ENCODE data around the gene FLOT2. TPM values are rescaled to one million over a fixed set of nuclear protein-coding genes. Genes with fewer than 3 reads are reported as not detected.

FLOT2 gene
- total RNA-seq, 2 experiments from 2014 or later = 143 to 191 TPM

Small RNAs within 50 kb of the gene (microRNA-seq; reads per million reads assigned to microRNA genes)
- gene MIR451B = not detected

Other genes with a start within 250 kb of the FLOT2 start
- gene SDF2, start 235.8 kb downstream of the FLOT2 start, total RNA-seq = 10 to 100 TPM; 45.9 to 48.9 TPM
- 10 to 100 TPM; 64.7 to 81.2 TPM for gene SUPT6H, start 235.5 kb downstream of the FLOT2 start, total RNA-seq
- gene PROCA1, start 185.8 kb downstream of the FLOT2 start, total RNA-seq = 1 to 10 TPM; 6.1 to 9.0 TPM
- 1 to 10 TPM; 5.6 to 8.3 TPM for gene RAB34, start 179.9 kb downstream of the FLOT2 start, total RNA-seq
- gene RPL23A, start 177.7 kb downstream of the FLOT2 start, total RNA-seq = 1,000 to 10,000 TPM; 1,823 to 1,960 TPM
- gene TLCD1, start 171.5 kb downstream of the FLOT2 start, total RNA-seq = 1 to 10 TPM; 3.2 to 5.6 TPM
- 1 to 10 TPM; 3.6 to 5.1 TPM for gene NEK8, start 168.9 kb downstream of the FLOT2 start, total RNA-seq
- 100 to 1,000 TPM in 1 of 2 experiments, 10 to 100 TPM in 1; 60.1 to 107 TPM for gene TRAF4, start 153.7 kb downstream of the FLOT2 start, total RNA-seq
- gene FAM222B, start 54.9 kb downstream of the FLOT2 start, total RNA-seq = 10 to 100 TPM; 14.5 to 19.6 TPM
- 10 to 100 TPM; 46.1 to 50.6 TPM for gene ERAL1, start 42.7 kb downstream of the FLOT2 start, total RNA-seq
- 10 to 100 TPM; 23.1 to 25.9 TPM for gene DHRS13, start 5.3 kb upstream of the FLOT2 start, total RNA-seq
- gene PHF12, start 53.8 kb upstream of the FLOT2 start, total RNA-seq = 10 to 100 TPM; 79.5 to 85.8 TPM
- not detected for gene SEZ6, start 108.3 kb upstream of the FLOT2 start, total RNA-seq
- gene PIPOX, start 145.4 kb upstream of the FLOT2 start, total RNA-seq = 1 to 10 TPM; 1.6 to 2.2 TPM